SK-N-SH treated with all-trans-retinoic acid at 6 μM for 48 hours (cell line): ENCODE measurements around the gene HEPHL1.

ENCODE experiments used
- ARNTL ChIP-seq: fragments of 450-650 bp; formaldehyde crosslinking; IDR thresholded peaks from 2 replicates; pipeline ENCODE4 v1.5.0; 2020; ENCODE audit warnings: low read depth, mild to moderate bottlenecking, moderate library complexity, borderline replicate concordance
- BACH2 ChIP-seq: fragments of 250-450 bp; sonication (Bioruptor Pico); IDR thresholded peaks from 2 replicates; pipeline ENCODE4 v1.9.0; 2021; ENCODE audit warnings: mild to moderate bottlenecking, borderline replicate concordance
- CREB5 ChIP-seq: fragments of 250-450 bp; sonication (Bioruptor Pico); IDR thresholded peaks from 2 replicates; pipeline ENCODE4 v1.5.1; 2020; ENCODE audit warnings: low read depth, mild to moderate bottlenecking, moderate library complexity
- CSDC2 ChIP-seq: fragments of 250-450 bp; sonication (Bioruptor Pico); IDR thresholded peaks from 2 replicates; pipeline ENCODE4 v1.5.0; 2020; ENCODE audit warnings: mild to moderate bottlenecking, moderate library complexity
- PATZ1 ChIP-seq: fragments of 250-450 bp; sonication (Bioruptor Pico); IDR thresholded peaks from 2 replicates; pipeline ENCODE4 v1.8.0; 2020; ENCODE audit warnings: mild to moderate bottlenecking, moderate library complexity, borderline replicate concordance
- PPARA ChIP-seq: fragments of 250-450 bp; sonication (Bioruptor Pico); IDR thresholded peaks from 2 replicates; pipeline ENCODE4 v1.5.0; 2020; ENCODE audit warnings: mild to moderate bottlenecking, borderline replicate concordance
- TOX ChIP-seq: fragments of 250-450 bp; sonication (Bioruptor Pico); IDR thresholded peaks from 2 replicates; pipeline ENCODE4 v1.8.0; 2021; ENCODE audit warnings: mild to moderate bottlenecking, moderate library complexity, borderline replicate concordance
- ZC3H10 ChIP-seq: fragments of 250-450 bp; sonication (Bioruptor Pico); IDR thresholded peaks from 2 replicates; pipeline ENCODE4 v1.5.1; 2021; ENCODE audit warnings: mild to moderate bottlenecking, moderate library complexity
- ZFP3 ChIP-seq: fragments of 250-450 bp; sonication (Bioruptor Pico); IDR thresholded peaks from 2 replicates; pipeline ENCODE4 v1.5.0; 2020; ENCODE audit warnings: mild to moderate bottlenecking, moderate library complexity
- ZFP30 ChIP-seq: fragments of 450-650 bp; formaldehyde crosslinking; IDR thresholded peaks from 2 replicates; pipeline ENCODE4 v1.5.0; 2022; ENCODE audit warnings: mild to moderate bottlenecking, moderate library complexity
- ZNF70 ChIP-seq: fragments of 450-650 bp; formaldehyde crosslinking; IDR thresholded peaks from 2 replicates; pipeline ENCODE4 v1.5.0; 2020; ENCODE audit warnings: mild to moderate bottlenecking, moderate library complexity
- ZNF8 ChIP-seq: fragments of 450-650 bp; formaldehyde crosslinking; IDR thresholded peaks from 2 replicates; pipeline ENCODE4 v1.5.0; 2020; ENCODE audit warnings: mild to moderate bottlenecking, moderate library complexity

GRCh38 chr11:94129512-94130297, 108.6 kb downstream of the HEPHL1 start:
- TF ChIP-seq ZNF70 (CRISPR knock-in tag) (no peak), ARNTL (CRISPR knock-in tag) (no peak), ZFP3 (CRISPR knock-in tag) (no peak), TOX (CRISPR knock-in tag) (no peak), BACH2 (CRISPR knock-in tag) (no peak), CSDC2 (CRISPR knock-in tag) (no peak), PPARA (CRISPR knock-in tag) (no peak), CREB5 (CRISPR knock-in tag) (no peak), ZNF8 (CRISPR knock-in tag) (no peak), ZFP30 (CRISPR knock-in tag) (no peak), PATZ1 (CRISPR knock-in tag) (no peak), ZC3H10 (CRISPR knock-in tag) (no peak)
